HG02870 (cell line): ENCODE data around the gene SYS1.
A peak's percentile ranks its signal among the peaks of the same experiment; 100 is the strongest.

Experiments used
- ATAC-seq: cut with Tn5 transposase; IDR thresholded peaks from one replicate; pipeline ENCODE4 v1.9.1; 2021; ENCODE audit warnings: mild to moderate bottlenecking, moderate library complexity; ENCODE audit not compliant: unreplicated experiment

SYS1 gene

DNA sequence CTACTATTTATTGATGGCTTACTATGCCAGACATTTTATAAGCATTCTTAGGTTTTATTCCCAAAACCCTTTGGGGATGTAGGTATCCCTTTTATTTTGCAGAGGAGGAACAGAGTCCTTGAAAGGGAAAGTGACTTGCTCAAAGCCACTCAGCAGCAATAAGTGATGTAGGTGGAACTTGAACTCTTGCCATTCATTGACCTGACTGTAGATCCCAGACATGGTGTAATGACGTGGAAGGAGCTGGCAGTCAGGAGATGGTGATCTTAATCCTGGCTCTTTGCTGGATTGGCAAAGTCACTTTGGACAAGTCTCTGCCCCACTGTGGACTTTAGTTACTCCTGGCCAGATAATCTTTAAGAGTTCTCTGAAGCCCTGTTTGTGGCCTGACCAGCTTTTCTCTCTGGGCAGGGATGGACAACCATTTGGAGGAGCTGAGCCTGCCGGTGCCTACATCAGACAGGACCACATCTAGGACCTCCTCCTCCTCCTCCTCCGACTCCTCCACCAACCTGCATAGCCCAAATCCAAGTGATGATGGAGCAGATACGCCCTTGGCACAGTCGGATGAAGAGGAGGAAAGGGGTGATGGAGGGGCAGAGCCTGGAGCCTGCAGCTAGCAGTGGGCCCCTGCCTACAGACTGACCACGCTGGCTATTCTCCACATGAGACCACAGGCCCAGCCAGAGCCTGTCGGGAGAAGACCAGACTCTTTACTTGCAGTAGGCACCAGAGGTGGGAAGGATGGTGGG, 46.7 kb downstream of the SYS1 start:
- no peak for ATAC-seq

DNA sequence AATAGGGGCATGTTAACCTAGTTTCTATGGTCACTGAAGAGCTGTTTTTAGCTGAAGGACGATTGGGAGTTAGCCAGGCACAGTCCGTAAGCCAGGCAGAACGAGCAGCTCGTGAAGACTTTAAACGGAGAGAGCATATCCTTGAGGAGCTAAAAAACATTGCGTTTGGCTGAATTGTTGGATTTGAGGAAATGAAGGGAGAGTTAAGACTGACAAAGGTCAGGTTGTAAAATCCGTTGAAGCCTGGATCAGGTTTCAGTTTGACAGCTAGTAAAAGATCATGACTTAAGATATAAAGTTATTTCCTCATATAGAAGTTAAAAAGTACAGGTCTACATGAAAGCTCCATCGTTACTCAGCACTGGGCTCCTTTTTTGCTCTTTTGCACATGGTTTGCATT, 47.9 kb downstream of the SYS1 start:
- no peak for ATAC-seq

DNA sequence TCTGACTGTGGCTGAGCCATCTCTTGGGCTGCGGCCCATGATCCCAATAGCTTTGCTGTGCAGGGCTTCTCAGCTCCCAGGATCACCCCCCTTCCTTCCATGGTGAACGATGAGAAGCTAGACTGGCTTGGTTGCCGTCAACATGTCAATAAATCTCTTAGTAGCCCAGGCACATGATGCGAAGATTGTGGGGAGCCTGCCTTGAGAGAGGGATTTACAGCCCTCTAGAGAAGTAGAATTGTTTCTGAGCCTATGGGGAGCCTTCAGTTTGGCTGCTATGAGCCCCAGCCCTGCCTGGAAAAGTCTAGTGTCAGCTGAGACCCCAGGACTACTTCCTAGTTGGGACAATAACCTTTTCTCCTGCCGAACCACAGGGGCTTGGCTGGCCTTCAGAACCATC, 49.7 kb downstream of the SYS1 start:
- no peak for ATAC-seq

DNA sequence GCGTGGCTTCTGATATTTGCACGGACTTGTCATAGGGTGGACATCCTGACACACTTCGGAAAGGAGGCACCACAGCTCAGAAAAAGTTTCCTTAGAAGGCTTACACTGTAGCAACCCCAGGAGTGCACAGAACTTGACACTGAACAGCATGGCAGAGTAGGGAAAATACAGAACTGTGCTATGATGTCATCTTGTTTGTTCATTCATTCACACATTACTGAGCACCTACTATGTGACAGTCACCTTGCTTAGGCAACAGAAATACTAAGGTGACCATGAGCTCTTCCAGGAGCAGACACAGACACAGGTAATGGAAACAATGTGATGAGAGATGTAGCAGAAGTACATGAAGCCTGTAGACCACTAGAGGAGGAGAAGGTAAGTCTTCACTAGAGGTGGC, 50.5 kb downstream of the SYS1 start:
- no peak for ATAC-seq

DNA sequence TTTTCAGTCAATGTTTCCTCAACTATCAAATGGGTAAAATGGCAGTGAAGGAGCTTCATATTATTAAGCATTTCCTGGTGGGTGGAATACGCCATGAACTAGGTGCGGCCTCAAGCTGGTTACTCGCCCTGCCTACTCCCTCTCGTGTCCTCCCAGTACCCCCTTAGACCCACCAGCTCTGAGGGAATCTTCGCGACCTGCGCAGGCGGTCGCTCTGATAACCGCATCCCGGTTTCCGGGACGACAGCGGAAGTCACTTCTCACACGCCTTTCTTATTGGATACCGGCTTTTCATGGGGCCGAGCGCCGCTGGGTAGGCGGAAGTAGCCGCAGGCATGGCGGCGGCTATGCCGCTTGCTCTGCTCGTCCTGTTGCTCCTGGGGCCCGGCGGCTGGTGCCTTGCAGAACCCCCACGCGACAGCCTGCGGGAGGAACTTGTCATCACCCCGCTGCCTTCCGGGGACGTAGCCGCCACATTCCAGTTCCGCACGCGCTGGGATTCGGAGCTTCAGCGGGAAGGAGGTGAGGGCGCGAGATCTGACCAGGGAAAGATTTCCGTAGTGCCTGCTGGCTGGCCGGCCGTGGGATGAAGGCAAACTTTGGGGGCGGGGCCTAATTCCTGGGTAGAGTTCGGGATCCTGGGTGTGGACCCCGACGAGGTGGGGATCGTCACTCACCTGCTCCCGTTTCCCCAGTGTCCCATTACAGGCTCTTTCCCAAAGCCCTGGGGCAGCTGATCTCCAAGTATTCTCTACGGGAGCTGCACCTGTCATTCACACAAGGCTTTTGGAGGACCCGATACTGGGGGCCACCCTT, 53.1 kb downstream of the SYS1 start, which contains the start of gene PIGT:
Gene PIGT (plus strand): TSS at position 320 of the 816 bp plus-strand sequence. CDS start 16 bp downstream, at position 336.
- ATAC-seq, result peak; percentile 73

DNA sequence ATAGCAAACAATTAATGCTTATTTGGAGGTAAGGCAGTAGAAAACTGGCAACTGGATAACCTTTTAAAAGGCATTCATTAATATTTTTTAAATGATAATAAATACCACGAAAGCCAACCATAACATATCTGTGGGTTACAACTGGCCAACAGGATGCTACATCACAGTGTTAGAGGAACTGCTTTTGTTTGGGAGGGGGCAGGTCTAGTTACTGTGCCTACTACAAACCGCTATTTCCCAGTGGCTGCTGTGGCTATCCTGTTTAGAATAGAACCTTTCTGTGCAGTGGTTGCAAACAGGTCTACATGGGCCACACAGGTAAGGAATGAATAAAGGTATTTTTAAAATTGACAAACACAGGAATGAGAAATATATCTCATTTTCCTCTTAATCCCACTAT, 54.0 kb downstream of the SYS1 start:
- no peak for ATAC-seq
